Measurements from ENCODE around the gene NCAM2. TPM values are rescaled to one million over a fixed set of nuclear protein-coding genes. Genes with fewer than 3 reads are reported as not detected.

The NCAM2 gene
- total RNA-seq, 4 donors from 2014 or later, result 0.96 to 1.6 TPM; not detected in 2

- no peak overlapping the region for H3K27ac ChIP-seq
- in situ Hi-C loops (cut with MboI; ENCODE audit: low pct_ligation_motif_present in 1 of 4, low pct_unique_long_range_greater_than_20kb in 1 of 4, low sequenced_read_pairs in 3 of 4), result no loop called here
- TF ChIP-seq, protein P1, sequence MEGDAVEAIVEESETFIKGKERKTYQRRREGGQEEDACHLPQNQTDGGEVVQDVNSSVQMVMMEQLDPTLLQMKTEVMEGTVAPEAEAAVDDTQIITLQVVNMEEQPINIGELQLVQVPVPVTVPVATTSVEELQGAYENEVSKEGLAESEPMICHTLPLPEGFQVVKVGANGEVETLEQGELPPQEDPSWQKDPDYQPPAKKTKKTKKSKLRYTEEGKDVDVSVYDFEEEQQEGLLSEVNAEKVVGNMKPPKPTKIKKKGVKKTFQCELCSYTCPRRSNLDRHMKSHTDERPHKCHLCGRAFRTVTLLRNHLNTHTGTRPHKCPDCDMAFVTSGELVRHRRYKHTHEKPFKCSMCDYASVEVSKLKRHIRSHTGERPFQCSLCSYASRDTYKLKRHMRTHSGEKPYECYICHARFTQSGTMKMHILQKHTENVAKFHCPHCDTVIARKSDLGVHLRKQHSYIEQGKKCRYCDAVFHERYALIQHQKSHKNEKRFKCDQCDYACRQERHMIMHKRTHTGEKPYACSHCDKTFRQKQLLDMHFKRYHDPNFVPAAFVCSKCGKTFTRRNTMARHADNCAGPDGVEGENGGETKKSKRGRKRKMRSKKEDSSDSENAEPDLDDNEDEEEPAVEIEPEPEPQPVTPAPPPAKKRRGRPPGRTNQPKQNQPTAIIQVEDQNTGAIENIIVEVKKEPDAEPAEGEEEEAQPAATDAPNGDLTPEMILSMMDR (IDR thresholded peaks at IDR 0.05), result no peak
- TF ChIP-seq POLR2AphosphoS5 (IDR thresholded peaks at IDR 0.05) (no peak), EP300 (IDR thresholded peaks at IDR 0.05; ENCODE audit: low read depth) (no peak), POLR2A (IDR thresholded peaks at IDR 0.05) (no peak)
- 83 to 94% methylated on average over 2 of the region's 2 CpGs for whole genome bisulfite sequencing, 2 donors (ENCODE audit: low coverage in 1 of 2)
- H3K9me3 ChIP-seq, result no peaks in the 10 kb centered on the region
- peaks cover 0 to 1% (median 0%) of the 10 kb centered on the region in 4 donors for H3K36me3 ChIP-seq
- DNase-seq, result no peak
- no peak overlapping the region for H3K4me3 ChIP-seq
- intact Hi-C loops (cut with DNase I; ENCODE audit: low total_unique reads), result no loop called here
- H3K27me3 ChIP-seq, result no peaks in the 10 kb centered on the region
- H3K4me1 ChIP-seq, result no peaks in the 10 kb centered on the region
These were observed 27.5 kb downstream of the NCAM2 start for GRCh38 chr21:21025742-21026141.

DNA sequence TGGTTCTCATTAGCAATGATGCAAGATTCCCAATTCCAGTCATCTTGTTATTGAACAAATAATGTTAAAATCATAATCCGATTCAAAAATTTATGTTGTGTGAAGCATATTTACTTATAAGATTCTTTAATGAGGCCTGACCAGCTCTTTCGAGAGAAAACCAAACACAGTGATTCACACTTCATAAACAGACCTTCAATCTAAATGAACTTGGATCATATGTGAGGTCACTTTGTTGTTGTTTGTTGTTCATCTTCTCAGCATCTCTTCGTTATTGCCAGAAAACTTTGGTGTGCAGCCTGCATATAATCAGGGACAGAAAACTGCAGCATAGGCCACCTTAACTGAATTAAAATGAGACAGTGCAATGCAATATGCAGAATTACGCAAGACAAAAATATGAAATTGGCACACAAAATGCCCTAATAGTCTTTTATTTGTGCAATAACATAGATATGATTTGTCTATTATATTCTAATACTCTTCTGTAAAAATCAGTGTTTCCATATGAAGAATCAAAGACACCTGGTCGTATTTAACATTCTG, 30.1 kb downstream of the NCAM2 start:
- Histone ChIP-seq H3K27me3 (no peaks in the 10 kb centered on the region), H3K27ac (no peak overlapping the region), H3K4me1 (no peaks in the 10 kb centered on the region), H3K9me3 (no peaks in the 10 kb centered on the region), H3K36me3 (no peaks in the 10 kb centered on the region), H3K4me3 (no peak overlapping the region)
- in situ Hi-C loops (cut with MboI; ENCODE audit: low pct_ligation_motif_present in 1 of 4, low pct_unique_long_range_greater_than_20kb in 1 of 4, low sequenced_read_pairs in 3 of 4) (no loop called here), intact Hi-C loops (cut with DNase I; ENCODE audit: low total_unique reads) (no loop called here)
- 65 to 85% methylated on average over 5 of the region's 5 CpGs for WGBS, 2 donors (ENCODE audit: low coverage in 1 of 2)
- TF ChIP-seq, protein P1 (IDR thresholded peaks at IDR 0.05), result no peak
- TF ChIP-seq EP300 (IDR thresholded peaks at IDR 0.05; ENCODE audit: low read depth), result no peak
- no peak for TF ChIP-seq POLR2A (IDR thresholded peaks at IDR 0.05)
- TF ChIP-seq POLR2AphosphoS5 (IDR thresholded peaks at IDR 0.05), result no peak
- no peak for DNase-seq

- Histone ChIP-seq H3K9me3 (no peaks in the 10 kb centered on the region), H3K27ac (no peak overlapping the region), H3K4me1 (no peaks in the 10 kb centered on the region), H3K27me3 (no peaks in the 10 kb centered on the region), H3K4me3 (no peak overlapping the region), H3K36me3 (no peaks in the 10 kb centered on the region)
- TF ChIP-seq, protein P1 (IDR thresholded peaks at IDR 0.05), result no peak
- TF ChIP-seq EP300 (IDR thresholded peaks at IDR 0.05; ENCODE audit: low read depth), result no peak
- TF ChIP-seq POLR2A (IDR thresholded peaks at IDR 0.05), result no peak
- TF ChIP-seq POLR2AphosphoS5 (IDR thresholded peaks at IDR 0.05), result no peak
- no peak for DNase-seq
- intact Hi-C loops (cut with DNase I; ENCODE audit: low total_unique reads), result no loop called here
- WGBS, 2 donors (ENCODE audit: low coverage in 1 of 2), result 37 to 43% methylated on average over 2 of the region's 2 CpGs
- in situ Hi-C loops (cut with MboI; ENCODE audit: low pct_ligation_motif_present in 1 of 4, low pct_unique_long_range_greater_than_20kb in 1 of 4, low sequenced_read_pairs in 3 of 4), result no loop called here
These were observed 31.0 kb downstream of the NCAM2 start for GRCh38 chr21:21029164-21029563.

- DNase-seq, result no peak
- 74 to 89% methylated on average over 4 to 5 of the region's 5 CpGs for WGBS, 2 donors (ENCODE audit: low coverage in 1 of 2)
- intact Hi-C loops (cut with DNase I; ENCODE audit: low total_unique reads), result no loop called here
- H3K4me3 ChIP-seq, result no peak overlapping the region
- no peaks in the 10 kb centered on the region for H3K36me3 ChIP-seq
- H3K27ac ChIP-seq, result no peak overlapping the region
- no peaks in the 10 kb centered on the region for H3K9me3 ChIP-seq
- TF ChIP-seq, protein P1 (IDR thresholded peaks at IDR 0.05), result no peak
- no peak for TF ChIP-seq POLR2A (IDR thresholded peaks at IDR 0.05)
- TF ChIP-seq POLR2AphosphoS5 (IDR thresholded peaks at IDR 0.05), result no peak
- TF ChIP-seq EP300 (IDR thresholded peaks at IDR 0.05; ENCODE audit: low read depth), result no peak
- in situ Hi-C loops (cut with MboI; ENCODE audit: low pct_ligation_motif_present in 1 of 4, low pct_unique_long_range_greater_than_20kb in 1 of 4, low sequenced_read_pairs in 3 of 4), result no loop called here
- no peaks in the 10 kb centered on the region for H3K27me3 ChIP-seq
- H3K4me1 ChIP-seq, result no peaks in the 10 kb centered on the region
These were observed 32.1 kb downstream of the NCAM2 start for GRCh38 chr21:21030311-21030710.
